Right atrium auricular region (tissue), 2 donors: ENCODE measurements around the gene DLX5. TPM values are rescaled to one million over a fixed set of nuclear protein-coding genes. Genes with fewer than 3 reads are reported as not detected.

Source experiments
- DNase-seq: peaks from one replicate; pipeline ENCODE4 v3.0.0-alpha.2; 2019; ENCODE audit warnings: low spot score
- H3K27ac ChIP-seq, 2 donors: fragments of 200-600 bp; sonication (generic); 1 replicate in 1 of 2; 2 replicates in 1 of 2; pipeline ENCODE4 v1.5.1; 2016 to 2019
- H3K27me3 ChIP-seq, 2 donors: fragments of 200-600 bp; sonication (generic); one replicate each; pipeline versions ENCODE4 v1.5.1 to v1.6.0; 2017 to 2019
- H3K36me3 ChIP-seq: fragments of 200-600 bp; sonication (generic); one replicate; pipeline ENCODE4 v1.5.1; 2016
- H3K4me1 ChIP-seq, 2 donors: fragments of 200-600 bp; sonication (generic); one replicate each; pipeline versions ENCODE4 v1.5.1 to v1.6.0; 2017 to 2019
- H3K4me3 ChIP-seq, 2 donors: fragments of 200-600 bp; sonication (generic); 1 replicate in 1 of 2; 2 replicates in 1 of 2; pipeline ENCODE4 v1.5.1; 2017 to 2019; ENCODE audit warnings: mild to moderate bottlenecking in 1 of 2, moderate library complexity in 1 of 2
- H3K9me3 ChIP-seq, 2 donors: fragments of 200-600 bp; sonication (generic); one replicate each; pipeline ENCODE4 v1.5.1; 2019
- total RNA-seq, 2 donors: library from RNA; depleted of rRNA; stranded (reverse); fragments of >200 nt; gene quantifications; one replicate each; pipeline ENCODE4 v1.1.0, GENCODE V29; 2016
- TF ChIP-seq, protein P1 (sequence below), 2 donors: fragments of 200-600 bp; sonication (generic); IDR thresholded peaks; one replicate each; pipeline ENCODE4 v1.5.1; 2019; ENCODE audit warnings: antibody characterized with exemption in 2 of 2

DLX5 gene
- total RNA-seq, 2 donors from 2014 or later, result not detected

DNA sequence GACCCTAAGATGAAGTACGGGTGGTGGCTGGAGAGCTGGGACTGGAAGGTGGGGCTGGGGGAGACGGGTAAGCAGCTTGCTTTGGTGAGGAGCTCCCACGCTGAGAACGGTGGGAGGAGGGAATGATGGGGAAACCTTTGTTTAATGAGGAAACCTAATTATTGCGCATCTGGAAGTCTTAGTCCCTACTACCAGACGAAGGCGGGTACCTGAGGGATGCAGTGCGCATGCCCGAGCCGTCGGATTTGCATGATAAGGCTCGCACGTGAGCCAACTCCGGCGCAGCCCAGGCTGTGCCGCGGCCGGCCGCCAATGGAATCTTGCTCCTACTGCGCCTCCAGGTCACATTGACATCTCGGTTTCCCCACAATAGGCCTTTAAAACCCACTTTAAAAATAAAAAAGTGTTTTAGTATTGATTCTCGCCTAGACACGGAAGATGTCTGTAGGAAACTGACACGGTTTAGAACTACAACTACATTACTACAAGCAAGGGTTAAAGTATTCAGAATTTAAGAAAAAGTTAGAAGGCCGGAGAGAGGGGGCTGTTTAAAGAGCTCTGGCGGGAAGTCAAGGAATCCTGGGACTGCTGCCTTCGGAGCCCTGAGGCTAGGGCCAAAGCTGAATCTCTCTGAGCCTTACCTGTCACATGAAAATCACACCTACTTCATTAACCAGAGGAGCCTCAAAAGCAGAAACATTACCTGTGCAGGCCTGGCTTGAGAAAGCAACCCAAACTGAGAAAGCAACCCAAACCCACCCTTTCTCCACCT is 31.4 kb downstream of the DLX5 start:
- Histone ChIP-seq H3K4me1 (peaks cover 0 to 13% of the 10 kb centered on the region in 2 donors), H3K9me3 (no peaks in the 10 kb centered on the region), H3K4me3 (no peak overlapping the region), H3K27me3 (peaks cover 57 to 80% of the 10 kb centered on the region in 2 donors), H3K36me3 (no peaks in the 10 kb centered on the region), H3K27ac (no peak overlapping the region)
- TF ChIP-seq, protein P1, sequence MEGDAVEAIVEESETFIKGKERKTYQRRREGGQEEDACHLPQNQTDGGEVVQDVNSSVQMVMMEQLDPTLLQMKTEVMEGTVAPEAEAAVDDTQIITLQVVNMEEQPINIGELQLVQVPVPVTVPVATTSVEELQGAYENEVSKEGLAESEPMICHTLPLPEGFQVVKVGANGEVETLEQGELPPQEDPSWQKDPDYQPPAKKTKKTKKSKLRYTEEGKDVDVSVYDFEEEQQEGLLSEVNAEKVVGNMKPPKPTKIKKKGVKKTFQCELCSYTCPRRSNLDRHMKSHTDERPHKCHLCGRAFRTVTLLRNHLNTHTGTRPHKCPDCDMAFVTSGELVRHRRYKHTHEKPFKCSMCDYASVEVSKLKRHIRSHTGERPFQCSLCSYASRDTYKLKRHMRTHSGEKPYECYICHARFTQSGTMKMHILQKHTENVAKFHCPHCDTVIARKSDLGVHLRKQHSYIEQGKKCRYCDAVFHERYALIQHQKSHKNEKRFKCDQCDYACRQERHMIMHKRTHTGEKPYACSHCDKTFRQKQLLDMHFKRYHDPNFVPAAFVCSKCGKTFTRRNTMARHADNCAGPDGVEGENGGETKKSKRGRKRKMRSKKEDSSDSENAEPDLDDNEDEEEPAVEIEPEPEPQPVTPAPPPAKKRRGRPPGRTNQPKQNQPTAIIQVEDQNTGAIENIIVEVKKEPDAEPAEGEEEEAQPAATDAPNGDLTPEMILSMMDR (IDR thresholded peaks at IDR 0.05), result no peak
- no peak for DNase-seq

DNA sequence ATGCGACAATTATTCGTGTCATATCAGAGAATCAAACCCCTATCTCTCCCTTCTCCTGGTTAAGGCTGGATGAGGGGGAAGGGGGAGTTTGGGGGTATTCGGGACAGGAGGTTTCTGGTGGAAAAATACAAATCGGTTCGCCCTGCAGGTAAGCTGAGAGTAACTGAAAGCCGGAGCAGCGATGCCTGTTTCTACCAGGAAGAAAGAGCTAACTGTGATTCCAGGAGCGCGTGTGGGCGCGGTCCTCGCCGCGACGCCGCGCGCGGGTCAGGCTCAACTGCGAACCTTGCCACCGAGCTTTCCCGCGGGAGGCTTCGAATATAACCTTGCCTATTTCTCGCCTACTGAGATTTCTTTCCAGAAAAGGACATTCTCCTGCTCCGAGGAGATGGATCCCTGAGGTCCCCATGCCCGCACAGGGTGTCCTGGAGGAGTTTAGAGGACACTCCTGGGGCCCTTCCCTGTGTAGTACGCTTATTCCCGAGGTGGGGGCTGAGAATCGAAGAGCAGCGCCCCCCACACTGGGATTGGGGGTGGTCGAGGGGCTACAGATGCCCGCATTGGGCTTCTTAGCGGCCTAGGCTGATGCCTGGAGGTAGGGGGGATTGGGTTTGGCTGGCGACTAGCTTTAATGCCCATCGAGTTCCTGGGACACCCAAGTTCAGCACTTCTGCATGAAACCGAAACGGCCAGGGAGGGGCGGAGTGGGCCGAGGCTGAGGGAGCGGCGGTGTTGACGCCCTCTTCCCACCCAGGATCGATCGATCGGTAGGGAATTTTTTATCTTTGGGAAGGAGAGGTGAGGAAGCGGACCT is 32.2 kb downstream of the DLX5 start:
- TF ChIP-seq, protein P1 (IDR thresholded peaks at IDR 0.05), result no peak
- Histone ChIP-seq H3K4me3 (no peak overlapping the region), H3K4me1 (peaks cover 0 to 10% of the 10 kb centered on the region in 2 donors), H3K9me3 (no peaks in the 10 kb centered on the region), H3K36me3 (no peaks in the 10 kb centered on the region), H3K27ac (no peak overlapping the region), H3K27me3 (peaks cover 55 to 71% of the 10 kb centered on the region in 2 donors)
- DNase-seq, result no peak

DNA sequence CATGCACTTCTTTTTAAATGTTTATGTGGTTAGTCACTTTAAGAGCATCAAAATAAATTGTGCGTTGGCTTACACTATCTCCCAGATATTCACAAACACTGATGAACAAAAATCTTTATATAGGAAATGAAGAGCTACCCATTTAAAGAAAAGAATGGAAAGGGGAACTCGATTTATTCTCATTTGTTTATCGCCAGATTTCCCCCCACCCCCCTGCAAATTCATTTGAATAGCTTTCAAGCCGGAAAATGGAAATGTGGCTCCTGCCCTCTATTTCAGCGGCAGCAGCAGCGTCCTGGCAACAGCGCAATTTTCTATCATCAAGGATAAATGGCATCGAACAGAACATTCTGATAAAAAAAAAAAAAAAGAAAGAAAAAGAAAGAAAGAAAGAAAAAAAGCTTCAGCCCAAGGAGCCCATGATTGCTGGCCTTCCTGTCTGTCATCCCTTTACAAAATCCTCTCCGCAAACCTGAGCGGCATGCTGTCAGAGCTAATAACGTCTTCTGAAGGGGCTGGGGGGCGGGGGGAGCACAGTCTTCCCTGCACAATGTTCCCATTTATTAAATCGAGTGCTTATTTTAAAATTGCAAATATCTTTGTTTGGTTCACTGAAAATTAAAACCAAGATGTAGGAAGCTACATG is 33.0 kb downstream of the DLX5 start:
- Histone ChIP-seq H3K4me1 (peaks cover 0 to 10% of the 10 kb centered on the region in 2 donors), H3K9me3 (no peaks in the 10 kb centered on the region), H3K27me3 (peaks cover 50 to 65% of the 10 kb centered on the region in 2 donors)

DNA sequence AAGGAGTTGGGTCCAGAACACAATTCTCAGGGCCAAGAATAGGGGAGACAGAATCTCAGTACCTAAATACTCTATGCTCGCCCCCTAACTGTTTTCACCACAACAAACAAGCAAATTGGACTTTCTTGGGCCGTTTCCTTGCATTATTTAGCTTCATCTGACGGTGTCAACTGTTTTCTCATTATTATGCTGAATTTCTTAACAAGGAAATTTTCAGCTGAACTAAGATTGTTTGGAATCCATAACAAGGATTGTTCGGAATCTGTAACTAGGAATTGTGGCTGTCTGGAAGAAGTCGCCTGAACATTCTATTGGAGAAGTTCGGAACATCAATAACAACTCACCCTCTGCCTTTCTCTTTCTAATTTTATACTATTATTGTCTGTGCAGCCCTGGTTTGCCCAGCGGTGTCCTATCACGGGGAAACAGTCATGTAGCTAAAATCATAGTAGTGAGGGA is 34.7 kb downstream of the DLX5 start:
- Histone ChIP-seq H3K36me3 (no peaks in the 10 kb centered on the region), H3K4me1 (peaks cover 0 to 10% of the 10 kb centered on the region in 2 donors), H3K4me3 (no peak overlapping the region), H3K9me3 (no peaks in the 10 kb centered on the region), H3K27ac (no peak overlapping the region), H3K27me3 (peaks cover 42 to 50% of the 10 kb centered on the region in 2 donors)
- DNase-seq, result no peak
- TF ChIP-seq, protein P1 (IDR thresholded peaks at IDR 0.05), result no peak

More for the DNA sequence above, 33.0 kb downstream of the DLX5 start:
- no peak overlapping the region for H3K4me3 ChIP-seq
- H3K27ac ChIP-seq, result no peak overlapping the region
- TF ChIP-seq, protein P1 (IDR thresholded peaks at IDR 0.05), result no peak
- H3K36me3 ChIP-seq, result no peaks in the 10 kb centered on the region
- DNase-seq, result no peak

DNA sequence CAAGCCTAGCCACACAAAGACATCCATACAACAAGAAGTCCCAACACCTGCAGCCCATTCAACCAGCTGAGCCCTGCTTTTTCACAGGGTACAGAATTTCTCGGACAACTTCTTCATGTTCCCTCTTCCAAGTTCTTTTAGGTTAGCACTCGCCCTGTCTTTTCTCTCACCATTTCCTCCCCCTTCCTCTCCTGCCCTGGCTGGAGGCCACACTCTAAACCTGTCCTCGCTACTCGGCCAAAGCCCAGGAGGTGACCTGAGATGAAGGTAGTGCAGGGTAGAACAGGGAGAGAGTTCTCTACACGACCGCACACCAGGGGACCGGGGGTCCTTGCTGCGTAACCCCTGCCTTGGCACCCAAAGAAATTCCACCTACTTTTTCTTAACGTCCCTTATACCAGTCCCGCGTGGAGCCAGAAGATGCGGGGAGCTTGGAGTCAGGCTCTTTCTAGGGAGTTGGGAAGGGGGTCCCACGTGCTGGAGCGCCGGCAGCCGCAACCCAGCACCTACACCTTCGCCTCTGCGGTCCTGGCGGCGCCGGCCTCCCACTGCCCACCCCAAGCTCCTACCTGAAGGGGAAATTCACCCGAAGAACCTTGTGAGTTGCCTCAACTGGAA is 35.3 kb downstream of the DLX5 start:
- H3K4me3 ChIP-seq, result no peak overlapping the region
- peaks cover 0 to 10% of the 10 kb centered on the region in 2 donors for H3K4me1 ChIP-seq
- no peak for DNase-seq
- peaks cover 41 to 45% of the 10 kb centered on the region in 2 donors for H3K27me3 ChIP-seq
- no peaks in the 10 kb centered on the region for H3K9me3 ChIP-seq
- H3K36me3 ChIP-seq, result no peaks in the 10 kb centered on the region
- no peak overlapping the region for H3K27ac ChIP-seq
- TF ChIP-seq, protein P1 (IDR thresholded peaks at IDR 0.05), result no peak
